Glutamatergic neuron (in vitro differentiated cells): ENCODE results near the gene LHB. TPM values are rescaled to one million over a fixed set of nuclear protein-coding genes. Genes with fewer than 3 reads are reported as not detected.
"Not testable (repeated sequence)": the region's sequence is repeated elsewhere in the genome, so short reads cannot be mapped to it uniquely, and the experiment has no call there.

ENCODE experiments used
- DNase-seq: peaks from one replicate; pipeline ENCODE4 v3.0.0; 2022
- H3K27ac Mint-ChIP-seq: one replicate; pipeline ENCODE4 v1.8.0; 2020; ENCODE audit warnings: mild to moderate bottlenecking, mixed read lengths, inconsistent platforms; ENCODE audit not compliant: unreplicated experiment
- H3K27me3 Mint-ChIP-seq: one replicate; pipeline ENCODE4 v1.8.0; 2020; ENCODE audit warnings: mild to moderate bottlenecking, moderate library complexity, mixed read lengths, inconsistent platforms; ENCODE audit not compliant: unreplicated experiment
- H3K36me3 Mint-ChIP-seq: one replicate; pipeline ENCODE4 v1.8.0; 2020; ENCODE audit warnings: mild to moderate bottlenecking, mixed read lengths, inconsistent platforms; ENCODE audit not compliant: unreplicated experiment
- H3K4me1 Mint-ChIP-seq: one replicate; pipeline ENCODE4 v1.8.0; 2020; ENCODE audit warnings: mild to moderate bottlenecking, low read depth, mixed read lengths, inconsistent platforms; ENCODE audit not compliant: unreplicated experiment
- H3K4me3 Mint-ChIP-seq: one replicate; pipeline ENCODE4 v1.8.0; 2020; ENCODE audit warnings: mild to moderate bottlenecking, mixed read lengths, inconsistent platforms; ENCODE audit not compliant: unreplicated experiment
- H3K9me3 Mint-ChIP-seq: one replicate; pipeline ENCODE4 v1.8.0; 2020; ENCODE audit warnings: mild to moderate bottlenecking, moderate library complexity, mixed read lengths, inconsistent platforms; ENCODE audit not compliant: unreplicated experiment
- CTCF ChIP-seq: fragments of 200-600 bp; sonication (generic); IDR thresholded peaks from one replicate; pipeline ENCODE4 v1.5.0; 2021; ENCODE audit not compliant: partially characterized antibody, unreplicated experiment
- total RNA-seq: library from RNA; stranded (reverse); fragmentation: NEBNext Ultra II Directional; extraction: Animal tissue kit (Norgen Biotek cat#: 25700); gene quantifications from one replicate; pipeline ENCODE4 v1.2.1, GENCODE V29; 2021; ENCODE audit not compliant: unreplicated experiment

The LHB gene
- total RNA-seq, 1 donor from 2014 or later = not detected

- H3K27ac Mint-ChIP-seq, H3K4me1 Mint-ChIP-seq, H3K9me3 Mint-ChIP-seq, H3K27me3 Mint-ChIP-seq, DNase-seq, H3K36me3 Mint-ChIP-seq, H3K4me3 Mint-ChIP-seq: not testable (repeated sequence)
Measured at GRCh38 chr19:49025599-49025998, 8.7 kb upstream of the LHB start.

- H3K36me3 Mint-ChIP-seq, H3K27ac Mint-ChIP-seq, H3K4me3 Mint-ChIP-seq, H3K27me3 Mint-ChIP-seq, DNase-seq, H3K9me3 Mint-ChIP-seq, H3K4me1 Mint-ChIP-seq: not testable (repeated sequence)
Measured at GRCh38 chr19:49025088-49025487, 8.2 kb upstream of the LHB start.

GRCh38 chr19:49024233-49024632, 7.3 kb upstream of the LHB start, which contains the start of gene CGB3:
Gene CGB3, minus strand, starts transcription at chr19:49024333. Its CDS starts 362 bp downstream, at chr19:49023971.
- not testable (repeated sequence) for DNase-seq, H3K27ac Mint-ChIP-seq, H3K27me3 Mint-ChIP-seq, H3K9me3 Mint-ChIP-seq, H3K36me3 Mint-ChIP-seq, H3K4me1 Mint-ChIP-seq, H3K4me3 Mint-ChIP-seq

GRCh38 chr19:49022116-49022515, 5.2 kb upstream of the LHB start:
- DNase-seq = no peak
- Mint-ChIP-seq H3K36me3 (no peaks in the 10 kb centered on the region), H3K27me3 (peaks cover 11% of the 10 kb centered on the region), H3K9me3 (no peaks in the 10 kb centered on the region), H3K4me3 (no peak overlapping the region), H3K27ac (no peak overlapping the region), H3K4me1 (no peaks in the 10 kb centered on the region)
- TF ChIP-seq CTCF = no peak

- H3K4me3 Mint-ChIP-seq = no peak overlapping the region
- H3K9me3 Mint-ChIP-seq = no peaks in the 10 kb centered on the region
- no peaks in the 10 kb centered on the region for H3K4me1 Mint-ChIP-seq
- DNase-seq = no peak
- no peak for TF ChIP-seq CTCF
- H3K27me3 Mint-ChIP-seq = peaks cover 11% of the 10 kb centered on the region
- H3K36me3 Mint-ChIP-seq = no peaks in the 10 kb centered on the region
- H3K27ac Mint-ChIP-seq = peak overlapping the region; percentile 9
Measured at GRCh38 chr19:49020931-49021895, 4.3 kb upstream of the LHB start.

- no peaks in the 10 kb centered on the region for H3K9me3 Mint-ChIP-seq
- DNase-seq = no peak
- H3K4me3 Mint-ChIP-seq = no peak overlapping the region
- H3K4me1 Mint-ChIP-seq = no peaks in the 10 kb centered on the region
- no peak overlapping the region for H3K27ac Mint-ChIP-seq
- peaks cover 11% of the 10 kb centered on the region for H3K27me3 Mint-ChIP-seq
- no peak for TF ChIP-seq CTCF
- H3K36me3 Mint-ChIP-seq = no peaks in the 10 kb centered on the region
Measured at GRCh38 chr19:49020342-49020741, 3.5 kb upstream of the LHB start.
